GM18951 (cell line): ENCODE data around the gene SLC25A14.
"Not testable (repeated sequence)": the region's sequence is repeated elsewhere in the genome, so short reads cannot be mapped to it uniquely, and the experiment has no call there.

Source experiments
- POLR2A ChIP-seq: IDR thresholded peaks from 4 replicates; pipeline ENCODE4 v1.6.1; 2011; ENCODE audit warnings: mild to moderate bottlenecking; ENCODE audit not compliant: insufficient read length, insufficient read depth; ENCODE audit errors: extremely low read depth
- in situ Hi-C: fragments of 300-500 bp; cut with MboI; formaldehyde crosslinking; loops from one replicate; pipeline ENCODE4 v1.12.0; 2022; ENCODE audit warnings: low sequenced_read_pairs, mixed read lengths, inconsistent platforms; ENCODE audit not compliant: unreplicated experiment

SLC25A14 gene

DNA sequence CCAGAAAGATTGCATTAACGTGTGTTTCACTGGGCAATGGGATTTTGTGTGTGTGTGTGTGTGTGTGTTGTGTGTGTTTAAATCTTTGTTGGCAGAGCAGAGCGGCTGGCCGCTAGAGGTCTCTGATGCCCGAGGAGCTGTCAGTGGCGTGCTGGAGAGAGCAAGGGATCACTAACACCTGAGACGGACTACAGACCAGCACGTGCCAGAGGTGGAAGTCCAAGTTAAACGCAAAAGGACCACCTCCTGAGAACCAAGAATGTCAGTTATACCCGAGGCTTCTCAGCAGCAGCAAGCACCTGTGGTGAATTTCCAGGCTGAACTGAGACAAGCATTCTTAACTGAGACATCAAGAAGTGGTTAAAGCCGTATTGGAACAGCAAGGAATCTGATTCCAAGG lies 9.0 kb upstream of the SLC25A14 start:
- TF ChIP-seq POLR2A = no peak
- in situ Hi-C loops = loop anchor here (25.0 kb wide), 1 partner anchor 582 kb away; the partner anchor contains the start of gene ENOX2

- TF ChIP-seq POLR2A = no peak
- in situ Hi-C loops = loop anchor here (25.0 kb wide), 1 partner anchor 576 kb away; the partner anchor contains the start of gene ENOX2
Observed at GRCh38 chrX:130336531-130336930, 3.2 kb upstream of the SLC25A14 start.

DNA sequence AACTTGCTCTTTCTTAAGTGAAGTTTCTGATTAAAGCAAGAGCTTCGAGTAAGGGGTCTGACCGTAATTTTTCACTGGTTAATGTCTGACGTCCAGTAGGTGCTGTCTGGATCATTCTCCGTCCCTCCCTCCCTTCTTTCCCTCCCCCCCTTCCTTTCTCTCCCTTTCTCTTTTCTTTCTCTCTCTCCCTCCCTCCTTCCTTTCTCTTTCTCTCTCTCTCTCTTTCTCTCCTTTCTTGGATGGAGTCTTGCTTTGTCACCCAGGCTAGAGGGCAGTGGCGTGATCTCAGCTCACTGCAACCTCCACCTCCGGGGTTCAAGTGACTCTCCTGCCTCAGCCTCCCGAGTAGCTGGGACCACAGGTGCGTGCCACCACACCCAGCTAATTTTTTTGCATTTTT lies 850 bp upstream of the SLC25A14 start:
- in situ Hi-C loops = loop anchor here (25.0 kb wide), 1 partner anchor 573 kb away; the partner anchor contains the start of gene ENOX2

GRCh38 chrX:130340271-130340670 lies 552 bp downstream of the SLC25A14 start:
- in situ Hi-C loops = loop anchor here (25.0 kb wide), 1 partner anchor 572 kb away; the partner anchor contains the start of gene ENOX2
- TF ChIP-seq POLR2A = no peak

DNA sequence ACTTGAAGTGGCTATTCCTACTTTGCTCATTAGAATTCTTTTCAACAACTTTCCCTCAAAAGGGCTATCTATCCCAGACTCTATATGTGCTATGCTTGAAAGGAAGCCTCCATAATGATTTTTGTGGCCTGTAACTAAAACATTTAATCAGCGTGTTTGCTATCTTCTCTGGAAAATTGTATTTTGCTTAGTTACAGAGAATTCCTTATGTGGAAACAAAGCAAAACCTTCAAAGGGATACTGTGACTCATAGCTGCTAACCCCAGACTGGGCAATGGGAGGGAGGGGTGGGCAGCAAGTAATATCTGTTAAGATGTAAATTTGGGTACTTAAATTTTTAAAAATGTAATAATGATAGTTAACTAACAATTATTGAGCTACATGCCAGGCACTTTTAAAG lies 3.7 kb downstream of the SLC25A14 start:
- TF ChIP-seq POLR2A = no peak
- in situ Hi-C loops = loop anchor here (25.0 kb wide), 1 partner anchor 569 kb away; the partner anchor contains the start of gene ENOX2

DNA sequence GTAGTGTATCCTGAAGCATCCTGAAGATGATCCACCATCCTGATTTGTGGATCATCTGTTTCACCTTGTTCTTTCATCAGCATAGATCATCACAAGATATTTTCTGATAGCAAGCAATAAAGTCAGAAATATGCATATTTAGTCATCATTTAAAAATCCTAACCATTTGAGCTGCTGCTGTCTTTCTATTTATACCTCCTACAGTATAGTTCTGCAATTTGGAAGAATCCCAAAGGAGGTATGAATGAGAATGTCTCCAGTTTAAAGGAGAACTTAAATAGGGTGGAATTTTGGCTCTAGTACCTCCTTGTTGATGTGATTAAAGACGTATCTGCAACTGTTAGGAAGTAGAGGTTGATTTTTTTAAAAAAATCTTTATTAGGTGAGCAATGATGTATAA lies 7.6 kb downstream of the SLC25A14 start:
- no peak for TF ChIP-seq POLR2A
- in situ Hi-C loops = loop anchor here (25.0 kb wide), 1 partner anchor 565 kb away; the partner anchor contains the start of gene ENOX2

DNA sequence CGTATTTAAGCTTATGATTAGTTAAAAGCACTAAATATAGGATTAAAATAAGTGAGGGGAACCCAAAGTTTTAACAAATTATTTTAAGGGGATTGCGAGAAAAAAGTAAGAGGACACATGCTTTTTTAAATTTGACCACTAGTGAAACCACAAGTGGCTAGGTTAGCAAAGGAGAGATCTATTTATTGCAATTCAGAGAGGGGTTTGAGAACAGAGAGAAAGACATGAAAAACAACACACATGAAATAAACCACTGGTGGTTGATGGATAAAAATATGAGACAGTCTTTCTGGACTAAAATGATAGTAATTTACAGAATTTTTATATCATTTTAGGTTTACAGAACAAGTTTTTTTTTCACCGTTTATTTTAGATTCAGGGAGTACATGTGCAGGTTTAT lies 11.8 kb downstream of the SLC25A14 start:
- no peak for TF ChIP-seq POLR2A
- in situ Hi-C loops = no loop called here

- in situ Hi-C loops = not testable (repeated sequence)
Observed at GRCh38 chrX:130352050-130352449, 12.3 kb downstream of the SLC25A14 start.

DNA sequence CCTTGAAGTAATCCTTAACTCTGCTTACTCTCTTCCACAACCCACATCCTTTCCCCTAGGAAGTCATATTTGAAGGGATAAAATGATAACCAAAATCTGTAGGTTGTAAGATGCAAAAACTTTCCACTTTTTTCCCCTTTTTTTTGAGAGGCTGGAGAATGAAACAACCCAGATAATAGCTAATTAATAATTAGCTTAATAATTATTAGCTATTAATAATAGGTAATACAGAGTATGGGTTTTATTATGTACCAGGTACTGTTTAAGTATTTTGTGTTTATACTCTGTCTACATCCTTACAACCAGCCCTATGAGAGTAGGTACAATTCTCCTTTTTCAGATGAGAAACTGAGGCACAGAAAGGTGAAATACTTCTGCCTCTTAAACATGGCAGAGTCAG lies 36.4 kb downstream of the SLC25A14 start:
- in situ Hi-C loops = no loop called here
- TF ChIP-seq POLR2A = no peak

- in situ Hi-C loops = no loop called here
Observed at GRCh38 chrX:130378024-130378669, 38.4 kb downstream of the SLC25A14 start.

GRCh38 chrX:130385520-130385919 lies 45.8 kb downstream of the SLC25A14 start, which contains the start of gene GPR119:
Gene GPR119 (minus strand): TSS chrX:130385674. CDS start chrX:130385447, 227 bp downstream.
- in situ Hi-C loops = no loop called here
- no peak for TF ChIP-seq POLR2A

More at GRCh38 chrX:130378024-130378669, 38.4 kb downstream of the SLC25A14 start:
- TF ChIP-seq POLR2A = no peak

- TF ChIP-seq POLR2A = no peak
- in situ Hi-C loops = no loop called here
Observed at GRCh38 chrX:130386408-130386808, 46.7 kb downstream of the SLC25A14 start.

GRCh38 chrX:130393451-130394074 lies 53.8 kb downstream of the SLC25A14 start:
- in situ Hi-C loops = no loop called here

GRCh38 chrX:130395341-130395740 lies 55.6 kb downstream of the SLC25A14 start:
- TF ChIP-seq POLR2A = no peak
- in situ Hi-C loops = no loop called here

More at GRCh38 chrX:130393451-130394074, 53.8 kb downstream of the SLC25A14 start:
- no peak for TF ChIP-seq POLR2A
